Esophagus muscularis mucosa (tissue), 4 donors: Measurements from ENCODE around the gene PRKACG. TPM values are rescaled to one million over a fixed set of nuclear protein-coding genes. Genes with fewer than 3 reads are reported as not detected.

Experiments
- DNase-seq: peaks from one replicate; pipeline ENCODE4 v3.0.0-alpha.2; 2017; ENCODE audit errors: extremely low spot score
- H3K27ac ChIP-seq, 4 donors: fragments of 200-600 bp; sonication (generic); replicated peaks in 1 of 4; 1 replicate in 3 of 4; 2 replicates in 1 of 4; pipeline ENCODE4 v1.5.1; 2016 to 2019; ENCODE audit warnings: mild to moderate bottlenecking in 1 of 4
- H3K27me3 ChIP-seq, 4 donors: fragments of 200-600 bp; sonication (generic); one replicate each; pipeline versions ENCODE4 v1.5.1 to v1.6.0; 2016 to 2019
- H3K36me3 ChIP-seq, 4 donors: fragments of 200-600 bp; sonication (generic); one replicate each; pipeline ENCODE4 v1.5.1; 2016 to 2019
- H3K4me1 ChIP-seq, 4 donors: fragments of 200-600 bp; sonication (generic); one replicate each; pipeline ENCODE4 v1.5.1; 2016 to 2019
- H3K4me3 ChIP-seq, 4 donors: fragments of 200-600 bp; sonication (generic); 1 replicate in 2 of 4; 2 replicates in 2 of 4; pipeline ENCODE4 v1.5.1; 2016 to 2019; ENCODE audit warnings: mild to moderate bottlenecking in 4 of 4, moderate library complexity in 1 of 4
- H3K9me3 ChIP-seq, 4 donors: fragments of 200-600 bp; sonication (generic); 1 replicate in 3 of 4; 2 replicates in 1 of 4; pipeline ENCODE4 v1.5.1; 2016 to 2019
- CTCF ChIP-seq, 3 experiments: fragments of 200-600 bp in 2 of 3; fragments of 450-650 bp in 1 of 3; sonication (generic) in 2 of 3; IDR thresholded peaks; one replicate each; pipeline ENCODE4 v1.5.1; 2017 to 2019; ENCODE audit warnings: antibody characterized with exemption in 3 of 3, mild to moderate bottlenecking in 2 of 3, moderate library complexity in 1 of 3
- EP300 ChIP-seq: sonication (generic); formaldehyde crosslinking; IDR thresholded peaks from one replicate; pipeline ENCODE4 v1.6.1; 2017; ENCODE audit warnings: antibody characterized with exemption
- POLR2A ChIP-seq: fragments of 450-650 bp; IDR thresholded peaks from one replicate; pipeline ENCODE4 v1.6.1; 2017; ENCODE audit warnings: antibody characterized with exemption, moderate library complexity, mild to moderate bottlenecking, low read depth
- POLR2AphosphoS5 ChIP-seq, 2 donors: sonication (generic); formaldehyde crosslinking; IDR thresholded peaks; one replicate each; pipeline ENCODE4 v1.6.1; 2017; ENCODE audit warnings: antibody characterized with exemption in 2 of 2
- WGBS: methylation state at CpG from one replicate; pipeline ENCODE4 v1.1.5; 2018; 5-methylcytosine and 5-hydroxymethylcytosine counted together
- intact Hi-C: fragments of 100-400 bp; cut with DNase I; formaldehyde crosslinking; loops from one replicate; pipeline ENCODE4 v1.15.1; 2023
- total RNA-seq, 4 donors: library from RNA; depleted of rRNA; stranded (reverse); fragments of >200 nt; gene quantifications; one replicate each; pipeline versions ENCODE4 v1.1.0 to v1.2.1, GENCODE V29; 2016

The PRKACG gene
- total RNA-seq, 4 donors from 2014 or later, result not detected

- no peaks in the 10 kb centered on the region for H3K9me3 ChIP-seq
- no peak overlapping the region for H3K4me3 ChIP-seq
- 79% methylated on average over 1 of the region's 1 CpG for WGBS
- no peaks in the 10 kb centered on the region for H3K4me1 ChIP-seq
- TF ChIP-seq EP300 (no peak), CTCF (IDR thresholded peaks at IDR 0.05) (no peak), POLR2A (no peak), POLR2AphosphoS5 (IDR thresholded peaks at IDR 0.05) (no peak)
- no peak overlapping the region for H3K27ac ChIP-seq
- intact Hi-C loops, result no loop called here
- H3K36me3 ChIP-seq, result no peaks in the 10 kb centered on the region
- no peaks in the 10 kb centered on the region for H3K27me3 ChIP-seq
- DNase-seq, result no peak
These were observed 46.1 kb downstream of the PRKACG start for GRCh38 chr9:68967800-68968199.

- intact Hi-C loops, result no loop called here
- Histone ChIP-seq H3K27ac (no peak overlapping the region), H3K4me1 (no peaks in the 10 kb centered on the region), H3K4me3 (no peak overlapping the region), H3K36me3 (no peaks in the 10 kb centered on the region), H3K9me3 (no peaks in the 10 kb centered on the region), H3K27me3 (no peaks in the 10 kb centered on the region)
- TF ChIP-seq POLR2A (no peak), CTCF (IDR thresholded peaks at IDR 0.05) (no peak), EP300 (no peak), POLR2AphosphoS5 (IDR thresholded peaks at IDR 0.05) (no peak)
- DNase-seq, result no peak
- WGBS, result 83% methylated on average over 1 of the region's 1 CpG
These were observed 47.4 kb downstream of the PRKACG start for GRCh38 chr9:68966496-68966944.

GRCh38 chr9:68964765-68965164, 49.1 kb downstream of the PRKACG start:
- no peak overlapping the region for H3K4me3 ChIP-seq
- intact Hi-C loops, result no loop called here
- WGBS, result 69% methylated on average over 3 of the region's 3 CpGs
- H3K27ac ChIP-seq, result no peak overlapping the region
- H3K9me3 ChIP-seq, result no peaks in the 10 kb centered on the region
- H3K4me1 ChIP-seq, result no peaks in the 10 kb centered on the region
- H3K36me3 ChIP-seq, result no peaks in the 10 kb centered on the region
- no peaks in the 10 kb centered on the region for H3K27me3 ChIP-seq
- DNase-seq, result no peak
- TF ChIP-seq POLR2A (no peak), POLR2AphosphoS5 (IDR thresholded peaks at IDR 0.05) (no peak)

GRCh38 chr9:68964102-68964541, 49.8 kb downstream of the PRKACG start:
- 71% methylated on average over 3 of the region's 3 CpGs for WGBS

GRCh38 chr9:68963416-68963815, 50.5 kb downstream of the PRKACG start:
- no peak overlapping the region for H3K27ac ChIP-seq
- H3K4me3 ChIP-seq, result no peak overlapping the region
- TF ChIP-seq CTCF (IDR thresholded peaks at IDR 0.05) (no peak), POLR2AphosphoS5 (IDR thresholded peaks at IDR 0.05) (no peak), POLR2A (no peak), EP300 (no peak)
- WGBS, result 89% methylated on average over 3 of the region's 3 CpGs
- no peaks in the 10 kb centered on the region for H3K9me3 ChIP-seq
- no peaks in the 10 kb centered on the region for H3K27me3 ChIP-seq
- H3K36me3 ChIP-seq, result no peaks in the 10 kb centered on the region
- intact Hi-C loops, result no loop called here
- no peak for DNase-seq
- no peaks in the 10 kb centered on the region for H3K4me1 ChIP-seq

More at GRCh38 chr9:68964102-68964541, 49.8 kb downstream of the PRKACG start:
- no peaks in the 10 kb centered on the region for H3K36me3 ChIP-seq
- intact Hi-C loops, result no loop called here
- H3K4me3 ChIP-seq, result no peak overlapping the region
- TF ChIP-seq CTCF (IDR thresholded peaks at IDR 0.05) (no peak), EP300 (no peak), POLR2A (no peak), POLR2AphosphoS5 (IDR thresholded peaks at IDR 0.05) (no peak)
- H3K27ac ChIP-seq, result no peak overlapping the region
- H3K4me1 ChIP-seq, result no peaks in the 10 kb centered on the region
- no peak for DNase-seq
- no peaks in the 10 kb centered on the region for H3K27me3 ChIP-seq
- no peaks in the 10 kb centered on the region for H3K9me3 ChIP-seq

Other genes with a start within 250 kb of the PRKACG start
- 10 to 100 TPM in 2 of 4 donors, 1 to 10 TPM in 2; 4.2 to 15.2 (median 9.6) TPM for gene FXN, start 21.6 kb upstream of the PRKACG start, total RNA-seq
- 100 to 1,000 TPM; 101 to 172 (median 125) TPM for gene TJP2, start 160.2 kb upstream of the PRKACG start, total RNA-seq